Endothelial cell of umbilical vein (primary cell): Measurements from ENCODE around the gene CNTF. TPM values are rescaled to one million over a fixed set of nuclear protein-coding genes. Genes with fewer than 3 reads are reported as not detected.

Experiments
- BruUV-seq: library from RNA; stranded (reverse); fragments of 400-500 nt; replicated peaks from 2 replicates; lab custom pipeline; 2021; lab: Mats Ljungman, UMichigan
- CTCF ChIA-PET: fragments of 300-600, 350-600 bp; sonication (Branson Sonifier 250); formaldehyde crosslinking; loops from one replicate; lab custom pipeline; 2021; ENCODE audit warnings: antibody characterized with exemption, inconsistent platforms; lab: Charles Lee
- POLR2A ChIA-PET: fragments of 300-600, 350-600 bp; sonication (Branson Sonifier 250); formaldehyde crosslinking; loops from one replicate; lab custom pipeline; 2021; ENCODE audit warnings: antibody characterized with exemption, inconsistent platforms; lab: Charles Lee
- DNase-seq: peaks from one replicate; pipeline ENCODE4 v3.0.0-alpha.2; 2011; ENCODE audit warnings: low read depth, low spot score
- FAIRE-seq: peaks from 2 replicates; lab custom pipeline; 2011; peaks lifted over from hg19 to GRCh38; lab: Jason Lieb, UNC
- H2AFZ ChIP-seq: 2 replicates; pipeline ENCODE4 v1.6.0; 2012; ENCODE audit warnings: low read depth, low read length, control low read depth, inconsistent platforms
- H3K27ac ChIP-seq: 2 replicates; pipeline ENCODE4 v1.5.1; 2011; ENCODE audit warnings: low read depth, mild to moderate bottlenecking, control low read depth, low read length, moderate library complexity; ENCODE audit not compliant: insufficient read depth
- H3K27me3 ChIP-seq, 2 experiments: 2 replicates each; pipeline versions ENCODE4 v1.6.0 to v1.6.1; 2011; ENCODE audit warnings: low read length in 2 of 2, mixed read lengths in 1 of 2; ENCODE audit not compliant: control insufficient read depth in 2 of 2, insufficient read depth in 2 of 2
- H3K36me3 ChIP-seq, 2 experiments: 2 replicates in 1 of 2; 3 replicates in 1 of 2; pipeline ENCODE4 v1.5.1; 2011; ENCODE audit warnings: low read length in 2 of 2, mild to moderate bottlenecking in 1 of 2, moderate library complexity in 1 of 2; ENCODE audit not compliant: control insufficient read depth in 2 of 2, insufficient read depth in 2 of 2; ENCODE audit errors: extremely low read depth in 1 of 2
- H3K4me1 ChIP-seq: 3 replicates; pipeline ENCODE4 v1.5.1; 2011; ENCODE audit warnings: mild to moderate bottlenecking, low read length; ENCODE audit not compliant: control insufficient read depth, insufficient read depth; ENCODE audit errors: extremely low read depth
- H3K4me2 ChIP-seq: 2 replicates; pipeline ENCODE4 v1.6.1; 2011; ENCODE audit warnings: low read length, control low read depth, mixed read lengths; ENCODE audit not compliant: insufficient read depth
- H3K4me3 ChIP-seq, 3 experiments: fragments of 200-600 bp in 1 of 3; sonication (generic), shearing (Covaris generic) in 1 of 3; replicated peaks in 1 of 3; 2 replicates each; pipeline ENCODE4 v1.5.1; 2011 to 2016; ENCODE audit warnings: control low read depth in 3 of 3, low read length in 3 of 3, mild to moderate bottlenecking in 2 of 3, inconsistent platforms in 1 of 3, low read depth in 1 of 3, moderate library complexity in 1 of 3; ENCODE audit not compliant: insufficient read depth in 1 of 3
- H3K79me2 ChIP-seq: 2 replicates; pipeline ENCODE4 v1.6.0; 2012; ENCODE audit warnings: low read length, inconsistent platforms; ENCODE audit not compliant: control insufficient read depth, insufficient read depth
- H3K9ac ChIP-seq: replicated peaks from 2 replicates; pipeline ENCODE3; 2011; ENCODE audit warnings: low read length, control low read depth; ENCODE audit not compliant: insufficient read depth; ENCODE audit errors: extremely low read depth
- H3K9me1 ChIP-seq: replicated peaks from 3 replicates; pipeline ENCODE4 v1.6.0; 2011; ENCODE audit warnings: mild to moderate bottlenecking, low read length; ENCODE audit not compliant: control insufficient read depth, insufficient read depth; ENCODE audit errors: extremely low read depth
- H3K9me3 ChIP-seq: replicated peaks from 2 replicates; pipeline ENCODE4 v1.5.1; 2012; ENCODE audit warnings: low read length, inconsistent platforms; ENCODE audit not compliant: control insufficient read depth, insufficient read depth
- H4K20me1 ChIP-seq: replicated peaks from 2 replicates; pipeline ENCODE3; 2011; ENCODE audit warnings: mild to moderate bottlenecking, low read length; ENCODE audit not compliant: control insufficient read depth, insufficient read depth; ENCODE audit errors: extremely low read depth
- EZH2 ChIP-seq: IDR thresholded peaks from 2 replicates; pipeline ENCODE4 v1.6.1; 2012; ENCODE audit warnings: borderline replicate concordance, low read depth, mild to moderate bottlenecking, moderate library complexity, low read length, inconsistent platforms; ENCODE audit not compliant: severe bottlenecking
- FOS ChIP-seq: IDR thresholded peaks from 2 replicates; pipeline ENCODE4 v1.6.1; 2011; ENCODE audit warnings: mild to moderate bottlenecking, low read length, moderate library complexity, borderline replicate concordance; ENCODE audit not compliant: insufficient read depth
- GATA2 ChIP-seq: IDR thresholded peaks from 2 replicates; pipeline ENCODE4 v1.7.0; 2011; ENCODE audit warnings: low read depth, mild to moderate bottlenecking, moderate library complexity, mixed read lengths, low read length; ENCODE audit not compliant: insufficient read length, insufficient read depth
- JUN ChIP-seq: IDR thresholded peaks from 2 replicates; pipeline ENCODE4 v1.6.1; 2011; ENCODE audit warnings: borderline replicate concordance, low read depth; ENCODE audit not compliant: insufficient read length, insufficient read depth
- MYC ChIP-seq: IDR thresholded peaks from one replicate; pipeline ENCODE4 v1.6.1; 2011; ENCODE audit warnings: mild to moderate bottlenecking, low read depth, low read length
- POLR2A ChIP-seq: IDR thresholded peaks from 2 replicates; pipeline ENCODE4 v1.6.1; 2012; ENCODE audit warnings: low read depth, mild to moderate bottlenecking, control low read depth, low read length
- POLR2AphosphoS5 ChIP-seq: IDR thresholded peaks from 2 replicates; pipeline ENCODE4 v1.6.1; 2012; ENCODE audit warnings: low read depth, mild to moderate bottlenecking, control low read depth, low read length, moderate library complexity; ENCODE audit not compliant: insufficient read depth
- dilution Hi-C: fragments of 300-500 bp; cut with MboI; formaldehyde crosslinking; loops from one replicate; pipeline ENCODE4 v1.15.0; 2019; ENCODE audit warnings: low sequenced_read_pairs; ENCODE audit not compliant: extremely low pct_ligation_motif_present
- intact Hi-C: fragments of 100-400 bp; cut with micrococcal nuclease; formaldehyde crosslinking; loops from one replicate; pipeline ENCODE4 v1.10.0; 2022
- polyA plus RNA-seq, 4 experiments: library from polyadenylated mRNA; depleted of rRNA in 3 of 4; stranded (reverse) in 3 of 4; unstranded in 1 of 4; fragments of >200 nt; gene quantifications; 2 replicates each; pipeline versions ENCODE4 v1.2.1 to v1.2.3, GENCODE V29; 2011 to 2012; ENCODE audit warnings: missing spikeins in 1 of 4
- total RNA-seq: library from RNA; stranded (reverse); gene quantifications from 2 replicates; pipeline ENCODE4 v1.2.3, GENCODE V29; 2021
- TF ChIP-seq, protein P1 (sequence below), 2 donors: IDR thresholded peaks; 1 replicate in 1 of 2; 2 replicates in 1 of 2; pipeline ENCODE4 v1.5.1; 2011; ENCODE audit warnings: low read length in 2 of 2, mild to moderate bottlenecking in 2 of 2, moderate library complexity in 2 of 2, control low read depth in 1 of 2, inconsistent platforms in 1 of 2, low read depth in 1 of 2; ENCODE audit not compliant: insufficient read depth in 1 of 2; ENCODE audit errors: extremely low read depth in 1 of 2
- TF ChIP-seq, protein P2 (sequence below): IDR thresholded peaks from 2 replicates; pipeline ENCODE4 v1.6.1; 2011; ENCODE audit not compliant: insufficient read depth, insufficient read length

CNTF gene
- total and polyA plus RNA-seq, 2 donors (not counting 3 experiments of a cell fraction or from before 2014, with no cell fraction given) = 0.84 to 3.3 TPM

DNA sequence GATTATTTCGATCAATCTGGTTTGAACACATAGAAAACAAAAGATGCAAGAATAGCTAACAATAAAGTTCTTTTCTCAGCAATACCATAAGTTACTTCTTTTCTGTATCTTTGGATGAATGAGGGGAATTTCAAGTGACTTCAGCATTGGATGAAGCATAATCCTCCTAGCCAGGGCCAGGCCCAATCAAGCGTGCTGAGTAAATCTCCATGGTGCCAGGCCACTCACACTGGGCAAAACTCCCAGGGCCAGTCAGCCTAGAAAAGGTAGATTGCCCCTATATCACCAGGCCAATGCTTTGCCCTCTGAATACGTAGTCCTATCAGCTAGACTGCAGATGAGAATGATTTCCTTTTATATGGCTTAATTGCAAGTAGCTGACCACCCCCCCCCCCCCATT lies 6.0 kb downstream of the CNTF start:
- ChIA-PET CTCF (interaction anchor here (0.9 to 4.3 kb wide), 7 partner anchors 11 to 530 kb away, joined by 3 to 90 read pairs (median 8); partner anchors contain the start of gene LPXN), POLR2A (interaction anchor here (0.6 kb wide), 1 partner anchor 1011 kb away, joined by 5 read pairs; no protein-coding TSS in a partner anchor)
- Histone ChIP-seq H4K20me1 (no peaks in the 10 kb centered on the region), H3K4me2 (no peak overlapping the region), H3K36me3 (peaks cover 4 to 5% of the 10 kb centered on the region in 2 experiments), H3K9ac (no peak overlapping the region), H3K9me3 (no peaks in the 10 kb centered on the region), H2AFZ (no peak overlapping the region), H3K79me2 (no peaks in the 10 kb centered on the region), H3K4me1 (peaks cover 13% of the 10 kb centered on the region), H3K4me3 (no peak overlapping the region), H3K27me3 (no peaks in the 10 kb centered on the region), H3K27ac (peak overlapping the region; percentile 48), H3K9me1 (no peaks in the 10 kb centered on the region)
- intact Hi-C loops (no loop called here), dilution Hi-C loops (no loop called here)
- FAIRE-seq (no peak), DNase-seq (no peak)
- TF ChIP-seq EZH2 = no peak
- TF ChIP-seq, protein P1, sequence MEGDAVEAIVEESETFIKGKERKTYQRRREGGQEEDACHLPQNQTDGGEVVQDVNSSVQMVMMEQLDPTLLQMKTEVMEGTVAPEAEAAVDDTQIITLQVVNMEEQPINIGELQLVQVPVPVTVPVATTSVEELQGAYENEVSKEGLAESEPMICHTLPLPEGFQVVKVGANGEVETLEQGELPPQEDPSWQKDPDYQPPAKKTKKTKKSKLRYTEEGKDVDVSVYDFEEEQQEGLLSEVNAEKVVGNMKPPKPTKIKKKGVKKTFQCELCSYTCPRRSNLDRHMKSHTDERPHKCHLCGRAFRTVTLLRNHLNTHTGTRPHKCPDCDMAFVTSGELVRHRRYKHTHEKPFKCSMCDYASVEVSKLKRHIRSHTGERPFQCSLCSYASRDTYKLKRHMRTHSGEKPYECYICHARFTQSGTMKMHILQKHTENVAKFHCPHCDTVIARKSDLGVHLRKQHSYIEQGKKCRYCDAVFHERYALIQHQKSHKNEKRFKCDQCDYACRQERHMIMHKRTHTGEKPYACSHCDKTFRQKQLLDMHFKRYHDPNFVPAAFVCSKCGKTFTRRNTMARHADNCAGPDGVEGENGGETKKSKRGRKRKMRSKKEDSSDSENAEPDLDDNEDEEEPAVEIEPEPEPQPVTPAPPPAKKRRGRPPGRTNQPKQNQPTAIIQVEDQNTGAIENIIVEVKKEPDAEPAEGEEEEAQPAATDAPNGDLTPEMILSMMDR (IDR thresholded peaks at IDR 0.05; ENCODE audit: extremely low read depth in 1 of 2, insufficient read depth in 1 of 2, low read depth in 1 of 2, low read length in 2 of 2) = no peak
- TF ChIP-seq JUN = no peak
- no peak for TF ChIP-seq POLR2A
- no peak for TF ChIP-seq POLR2AphosphoS5
- TF ChIP-seq, protein P2, sequence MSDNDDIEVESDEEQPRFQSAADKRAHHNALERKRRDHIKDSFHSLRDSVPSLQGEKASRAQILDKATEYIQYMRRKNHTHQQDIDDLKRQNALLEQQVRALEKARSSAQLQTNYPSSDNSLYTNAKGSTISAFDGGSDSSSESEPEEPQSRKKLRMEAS = no peak
- TF ChIP-seq FOS = no peak
- no peak for TF ChIP-seq MYC
- TF ChIP-seq GATA2 = no peak
- BruUV-seq = no TSS peak
